ENCODE results near the gene LRRC75B.
A peak's percentile ranks its signal among the peaks of the same experiment; 100 is the strongest.
"Not testable (repeated sequence)": the region's sequence is repeated elsewhere in the genome, so short reads cannot be mapped to it uniquely, and the experiment has no call there.

The LRRC75B gene, protein sequence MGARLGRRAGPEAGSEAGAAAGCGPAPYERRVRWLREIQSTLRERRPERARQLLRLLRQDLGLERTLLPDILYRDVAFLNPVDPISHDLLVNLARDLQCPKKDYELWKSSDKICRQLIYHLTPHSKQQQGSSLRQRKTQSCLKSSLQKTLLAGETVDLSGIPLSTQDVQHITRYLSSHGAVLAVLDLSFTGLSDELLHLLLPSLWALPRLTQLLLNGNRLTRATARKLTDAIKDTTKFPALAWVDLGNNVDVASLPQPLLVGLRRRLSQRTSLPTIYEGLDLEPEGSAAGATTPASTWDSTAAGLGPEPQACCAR

DNA sequence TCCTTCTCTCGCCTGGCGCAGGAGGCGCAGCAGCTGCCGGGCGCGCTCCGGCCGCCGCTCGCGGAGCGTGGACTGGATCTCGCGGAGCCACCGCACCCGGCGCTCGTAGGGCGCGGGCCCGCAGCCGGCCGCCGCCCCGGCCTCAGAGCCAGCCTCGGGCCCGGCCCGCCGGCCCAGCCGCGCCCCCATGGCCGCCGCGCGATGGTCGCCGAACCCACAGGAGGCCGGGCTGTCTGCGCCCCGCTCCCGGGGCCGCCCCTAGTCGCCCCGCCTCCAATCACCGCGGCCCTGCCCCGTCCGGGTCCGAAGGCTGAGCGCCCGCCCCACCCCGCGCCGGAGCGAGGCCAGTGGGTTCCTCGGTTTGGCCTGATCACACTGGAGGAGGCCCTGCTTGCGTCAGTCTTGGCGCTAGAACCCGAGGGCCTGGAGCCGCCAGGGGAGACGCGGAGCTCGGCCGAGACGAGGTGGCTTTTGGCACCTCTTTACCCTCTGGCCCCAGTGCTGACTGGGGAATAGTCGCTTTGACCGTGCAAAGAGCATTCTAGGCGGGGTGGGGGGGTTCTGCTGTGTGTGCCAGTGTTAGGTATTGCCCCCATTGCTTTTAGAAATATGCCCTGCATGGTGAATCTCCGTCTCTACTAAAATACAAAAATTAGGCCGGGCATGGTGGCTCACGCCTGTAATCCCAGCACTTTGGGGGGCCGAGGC, at the start of gene LRRC75B:
Gene LRRC75B (minus strand): TSS at position 223 of the 708 bp plus-strand sequence. CDS start 34 bp downstream, at position 189.
- peak; percentile 89 for DNase-seq
- Mint-ChIP-seq H3K36me3 (ENCODE audit: low read depth) (no peaks in the 10 kb centered on the region), H3K27ac (peak within 1 kb of the TSS; percentile 79), H3K4me3 (peak within 1 kb of the TSS; percentile 92), H3K27me3 (ENCODE audit: low read depth, poor library complexity) (peaks cover 3% of the 10 kb centered on the region), H3K9me3 (no peaks in the 10 kb centered on the region), H3K4me1 (peaks cover 30% of the 10 kb centered on the region)
- TF ChIP-seq, protein P1, sequence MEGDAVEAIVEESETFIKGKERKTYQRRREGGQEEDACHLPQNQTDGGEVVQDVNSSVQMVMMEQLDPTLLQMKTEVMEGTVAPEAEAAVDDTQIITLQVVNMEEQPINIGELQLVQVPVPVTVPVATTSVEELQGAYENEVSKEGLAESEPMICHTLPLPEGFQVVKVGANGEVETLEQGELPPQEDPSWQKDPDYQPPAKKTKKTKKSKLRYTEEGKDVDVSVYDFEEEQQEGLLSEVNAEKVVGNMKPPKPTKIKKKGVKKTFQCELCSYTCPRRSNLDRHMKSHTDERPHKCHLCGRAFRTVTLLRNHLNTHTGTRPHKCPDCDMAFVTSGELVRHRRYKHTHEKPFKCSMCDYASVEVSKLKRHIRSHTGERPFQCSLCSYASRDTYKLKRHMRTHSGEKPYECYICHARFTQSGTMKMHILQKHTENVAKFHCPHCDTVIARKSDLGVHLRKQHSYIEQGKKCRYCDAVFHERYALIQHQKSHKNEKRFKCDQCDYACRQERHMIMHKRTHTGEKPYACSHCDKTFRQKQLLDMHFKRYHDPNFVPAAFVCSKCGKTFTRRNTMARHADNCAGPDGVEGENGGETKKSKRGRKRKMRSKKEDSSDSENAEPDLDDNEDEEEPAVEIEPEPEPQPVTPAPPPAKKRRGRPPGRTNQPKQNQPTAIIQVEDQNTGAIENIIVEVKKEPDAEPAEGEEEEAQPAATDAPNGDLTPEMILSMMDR (IDR thresholded peaks at IDR 0.05): no peak

DNA sequence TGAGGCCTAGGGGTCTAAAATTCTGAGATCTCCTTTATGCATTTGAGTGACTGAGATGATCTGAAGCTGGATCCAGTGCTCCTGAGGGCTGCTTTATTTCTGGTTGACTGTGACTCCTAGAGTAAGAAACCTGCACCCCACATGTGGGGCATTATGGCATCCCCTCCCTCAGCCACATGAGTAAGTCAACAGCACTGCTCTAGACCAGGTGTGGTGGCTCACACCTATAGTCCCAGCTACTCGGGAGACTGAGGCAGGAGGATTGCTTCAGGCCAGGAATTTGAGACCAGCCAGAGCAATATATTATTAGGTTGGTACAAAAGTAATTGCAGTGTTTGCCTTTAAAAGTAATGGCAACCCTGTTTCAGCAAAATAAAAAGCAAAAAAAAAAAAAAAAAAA, 49.4 kb upstream of the LRRC75B start:
- not testable (repeated sequence) for H3K4me3 Mint-ChIP-seq; DNase-seq; H3K27me3 Mint-ChIP-seq (ENCODE audit: low read depth, poor library complexity); H3K27ac Mint-ChIP-seq; H3K36me3 Mint-ChIP-seq (ENCODE audit: low read depth)
- H3K9me3 Mint-ChIP-seq: peaks cover 11% of the 10 kb centered on the region
- H3K4me1 Mint-ChIP-seq: peaks cover 22% of the 10 kb centered on the region

DNA sequence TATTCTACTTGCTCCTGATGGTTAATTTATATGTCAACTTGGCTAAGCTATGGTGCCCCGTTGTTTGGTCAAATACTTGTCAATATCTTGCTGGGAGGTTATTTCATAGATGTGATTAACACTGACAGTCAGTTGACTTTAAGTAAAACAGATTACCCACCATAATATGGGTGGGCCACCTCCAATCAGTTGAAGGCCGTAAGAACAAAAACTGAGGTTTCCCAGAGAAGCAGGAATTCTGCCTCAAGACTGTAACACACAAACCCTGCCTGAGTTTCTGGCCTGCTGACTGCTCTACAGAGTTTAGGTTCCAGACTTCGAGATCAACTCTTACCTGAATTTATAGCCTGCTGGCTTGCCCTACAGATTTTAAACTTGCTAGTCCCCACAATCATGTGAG, 43.6 kb upstream of the LRRC75B start:
- DNase-seq, H3K4me3 Mint-ChIP-seq: not testable (repeated sequence)

DNA sequence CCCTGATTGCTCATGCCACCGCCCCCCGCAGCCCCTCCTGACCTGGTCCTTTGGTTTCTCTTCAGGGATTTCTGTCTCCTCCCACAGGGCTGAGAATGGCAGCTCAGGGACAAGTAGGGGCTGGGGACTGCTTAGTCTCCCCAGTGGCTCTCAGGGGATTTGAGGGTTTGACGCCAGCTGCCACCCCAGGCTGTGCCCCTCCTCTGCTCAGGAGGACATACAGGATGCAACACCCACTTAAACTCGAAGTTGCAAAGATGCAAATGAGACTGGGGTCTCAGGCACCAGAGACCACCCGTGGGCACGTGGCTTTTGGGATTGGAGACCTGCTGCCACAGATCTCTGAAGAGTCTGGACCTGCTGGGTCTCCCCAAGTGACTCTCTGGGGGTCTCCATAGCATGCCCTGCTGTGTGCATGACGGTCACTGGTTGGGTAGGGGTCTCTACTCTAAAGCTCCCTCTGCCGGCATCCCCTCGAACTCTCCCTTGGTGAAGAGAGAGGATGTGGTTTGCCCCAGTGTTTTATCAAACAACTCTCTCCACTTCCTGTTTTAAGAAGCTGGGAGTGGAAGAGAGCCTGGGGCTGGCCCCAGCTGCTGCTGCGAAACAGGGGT, 42.0 kb upstream of the LRRC75B start:
- DNase-seq; H3K9me3 Mint-ChIP-seq; H3K27me3 Mint-ChIP-seq (ENCODE audit: low read depth, poor library complexity); H3K27ac Mint-ChIP-seq; H3K36me3 Mint-ChIP-seq (ENCODE audit: low read depth): not testable (repeated sequence)
- TF ChIP-seq, protein P1 (IDR thresholded peaks at IDR 0.05): peak; percentile 12
- Mint-ChIP-seq H3K4me3 (peak overlapping the region; percentile 45), H3K4me1 (peaks cover 47% of the 10 kb centered on the region)

More for the DNA sequence above, 43.6 kb upstream of the LRRC75B start:
- H3K36me3 Mint-ChIP-seq (ENCODE audit: low read depth); H3K27me3 Mint-ChIP-seq (ENCODE audit: low read depth, poor library complexity); H3K27ac Mint-ChIP-seq: not testable (repeated sequence)
- peaks cover 32% of the 10 kb centered on the region for H3K4me1 Mint-ChIP-seq
- H3K9me3 Mint-ChIP-seq: peaks cover 11% of the 10 kb centered on the region

DNA sequence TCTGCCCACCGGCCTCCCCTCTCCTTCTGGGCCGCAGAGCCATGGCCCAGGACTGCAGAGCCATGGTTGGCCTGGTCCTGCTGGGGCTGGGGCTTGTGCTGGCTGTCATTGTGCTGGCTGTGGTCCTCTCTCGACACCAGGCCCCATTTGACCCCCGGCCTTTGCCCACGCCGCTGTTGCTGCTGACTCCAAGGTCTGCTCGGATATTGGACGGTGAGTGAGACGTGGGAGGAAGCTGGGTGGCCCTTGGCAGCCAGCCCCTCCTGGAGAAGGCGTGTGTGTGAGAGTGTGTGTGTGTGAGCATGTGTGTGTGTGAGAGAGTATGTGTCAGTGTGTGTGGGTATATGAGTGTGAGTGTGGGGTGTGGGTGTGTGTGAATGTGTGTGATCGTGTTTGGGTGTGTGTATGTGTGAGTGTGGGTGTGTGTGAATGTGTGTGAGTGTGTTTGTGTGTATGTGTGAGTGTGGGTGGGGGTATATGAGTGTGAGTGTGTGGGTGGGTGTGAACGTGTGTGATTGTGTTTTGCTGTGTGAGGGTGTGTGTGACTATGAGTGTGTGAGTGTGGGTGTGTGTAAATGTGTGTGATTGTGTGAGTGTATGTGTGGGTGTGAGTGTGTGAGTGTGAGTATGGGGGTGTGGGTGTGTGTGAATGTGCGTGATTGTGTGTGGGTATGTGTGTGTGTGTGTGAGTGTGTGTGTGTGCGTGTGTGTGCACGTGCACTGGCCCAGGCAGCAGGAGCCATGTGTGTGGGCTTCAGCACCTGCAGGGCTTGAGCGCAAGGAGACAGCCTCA, 40.6 kb upstream of the LRRC75B start:
- peaks cover 47% of the 10 kb centered on the region for H3K4me1 Mint-ChIP-seq
- not testable (repeated sequence) for H3K36me3 Mint-ChIP-seq (ENCODE audit: low read depth); H3K27me3 Mint-ChIP-seq (ENCODE audit: low read depth, poor library complexity); H3K9me3 Mint-ChIP-seq; DNase-seq
- H3K4me3 Mint-ChIP-seq: peak overlapping the region; percentile 56
- H3K27ac Mint-ChIP-seq: peak overlapping the region; percentile 38

DNA sequence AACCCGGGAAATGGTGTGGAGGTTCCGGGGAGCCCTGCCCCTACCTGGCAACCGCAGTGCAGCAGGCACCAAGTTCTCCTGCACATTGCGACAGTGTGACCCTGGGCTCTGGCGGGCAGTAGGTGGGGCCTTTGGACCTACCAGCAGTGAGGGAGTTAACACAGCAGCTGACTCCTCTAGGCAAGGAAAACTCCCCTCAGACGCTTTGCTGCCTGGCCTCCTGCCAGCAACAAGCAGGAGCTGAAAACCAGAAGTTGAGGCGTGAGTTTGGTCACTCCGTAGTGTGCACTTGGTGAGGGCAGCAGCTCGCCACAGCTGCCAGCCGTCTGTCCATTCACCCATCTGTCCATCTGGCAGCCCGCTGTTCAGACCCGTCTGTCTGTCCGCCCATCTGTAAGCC, 39.8 kb upstream of the LRRC75B start:
- not testable (repeated sequence) for H3K27ac Mint-ChIP-seq; H3K36me3 Mint-ChIP-seq (ENCODE audit: low read depth); H3K27me3 Mint-ChIP-seq (ENCODE audit: low read depth, poor library complexity); H3K9me3 Mint-ChIP-seq; DNase-seq
- peaks cover 47% of the 10 kb centered on the region for H3K4me1 Mint-ChIP-seq
- H3K4me3 Mint-ChIP-seq: peak overlapping the region; percentile 56

DNA sequence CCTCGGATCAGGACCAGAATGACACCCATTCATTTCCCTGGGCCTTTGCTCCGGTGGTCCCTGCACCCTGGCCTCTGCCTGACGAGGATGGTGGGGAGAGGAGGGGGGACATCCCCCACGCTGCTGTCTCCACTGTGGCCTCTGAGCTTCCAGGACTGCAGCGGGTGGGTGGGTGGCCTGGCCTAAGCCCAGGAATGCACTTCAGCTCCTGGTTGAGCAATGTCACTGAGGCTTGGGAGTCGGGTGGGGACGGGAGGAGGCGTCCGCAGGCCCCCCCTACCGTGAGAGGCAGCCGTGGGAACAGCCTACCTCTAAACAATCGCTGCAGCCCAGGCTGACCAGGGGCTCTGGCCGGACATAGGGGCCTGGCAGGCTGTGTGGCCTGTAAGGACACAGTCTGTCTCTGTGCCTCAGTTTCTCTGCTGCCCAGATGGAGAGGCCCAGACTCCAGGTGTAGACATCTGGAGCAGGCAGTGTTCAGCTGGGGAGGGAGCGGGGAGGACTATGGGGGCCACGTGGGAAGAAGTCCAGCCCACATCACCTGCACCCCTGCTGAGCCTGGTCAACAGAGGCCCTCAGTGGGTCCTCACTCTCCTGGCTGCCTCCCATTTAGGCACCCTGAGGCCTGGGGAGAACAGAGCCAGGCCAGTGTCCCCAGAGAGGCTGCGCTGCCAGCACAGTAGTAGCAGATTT, 38.7 kb upstream of the LRRC75B start:
- not testable (repeated sequence) for H3K27me3 Mint-ChIP-seq (ENCODE audit: low read depth, poor library complexity); H3K4me3 Mint-ChIP-seq; H3K36me3 Mint-ChIP-seq (ENCODE audit: low read depth); H3K9me3 Mint-ChIP-seq
- peak; percentile 36 for DNase-seq
- peaks cover 47% of the 10 kb centered on the region for H3K4me1 Mint-ChIP-seq
- peak overlapping the region; percentile 93 for H3K27ac Mint-ChIP-seq

DNA sequence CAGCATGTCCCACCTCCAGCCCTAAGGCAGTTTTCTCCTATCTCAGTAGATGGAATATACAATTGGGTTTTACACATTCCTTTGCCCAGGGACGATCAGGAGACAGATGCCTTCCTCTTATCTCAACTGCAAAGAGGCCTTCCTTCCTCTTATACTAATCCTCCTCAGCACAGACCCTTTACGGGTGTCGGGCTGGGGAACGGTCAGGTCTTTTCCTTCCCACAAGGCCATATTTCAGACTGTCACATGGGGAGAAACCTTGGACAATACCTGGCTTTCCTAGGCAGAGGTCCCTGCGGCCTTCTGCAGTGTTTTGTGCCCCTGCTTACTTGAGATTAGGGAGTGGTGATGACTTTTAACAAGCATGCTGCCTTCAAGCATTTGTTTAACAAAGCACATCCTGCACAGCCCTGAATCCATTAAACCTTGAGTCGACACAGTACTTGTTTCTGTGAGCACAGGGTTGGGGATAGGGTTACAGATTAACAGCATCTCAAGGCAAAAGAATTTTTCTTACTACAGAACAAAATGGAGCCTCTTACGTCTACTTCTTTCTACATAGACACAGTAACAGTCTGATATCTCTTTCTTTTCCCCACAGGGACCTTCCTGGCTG, 38.0 kb upstream of the LRRC75B start:
- H3K9me3 Mint-ChIP-seq: not testable (repeated sequence)
- peak overlapping the region; percentile 93 for H3K27ac Mint-ChIP-seq

More for the DNA sequence above, 38.0 kb upstream of the LRRC75B start:
- Mint-ChIP-seq H3K4me3 (peak overlapping the region; percentile 40), H3K4me1 (peaks cover 47% of the 10 kb centered on the region)
- not testable (repeated sequence) for H3K27me3 Mint-ChIP-seq (ENCODE audit: low read depth, poor library complexity); H3K36me3 Mint-ChIP-seq (ENCODE audit: low read depth); DNase-seq

Data from nephron progenitor cell (in vitro differentiated cells).